GM21825 (cell line): ENCODE data around the gene AGPAT2.

Experiments used
- ATAC-seq: cut with Tn5 transposase; IDR thresholded peaks from one replicate; pipeline ENCODE4 v1.9.1; 2021; ENCODE audit warnings: mild to moderate bottlenecking, moderate library complexity; ENCODE audit not compliant: unreplicated experiment

Gene AGPAT2

GRCh38 chr9:136665111-136665703, 22.1 kb downstream of the AGPAT2 start:
- no peak for ATAC-seq

DNA sequence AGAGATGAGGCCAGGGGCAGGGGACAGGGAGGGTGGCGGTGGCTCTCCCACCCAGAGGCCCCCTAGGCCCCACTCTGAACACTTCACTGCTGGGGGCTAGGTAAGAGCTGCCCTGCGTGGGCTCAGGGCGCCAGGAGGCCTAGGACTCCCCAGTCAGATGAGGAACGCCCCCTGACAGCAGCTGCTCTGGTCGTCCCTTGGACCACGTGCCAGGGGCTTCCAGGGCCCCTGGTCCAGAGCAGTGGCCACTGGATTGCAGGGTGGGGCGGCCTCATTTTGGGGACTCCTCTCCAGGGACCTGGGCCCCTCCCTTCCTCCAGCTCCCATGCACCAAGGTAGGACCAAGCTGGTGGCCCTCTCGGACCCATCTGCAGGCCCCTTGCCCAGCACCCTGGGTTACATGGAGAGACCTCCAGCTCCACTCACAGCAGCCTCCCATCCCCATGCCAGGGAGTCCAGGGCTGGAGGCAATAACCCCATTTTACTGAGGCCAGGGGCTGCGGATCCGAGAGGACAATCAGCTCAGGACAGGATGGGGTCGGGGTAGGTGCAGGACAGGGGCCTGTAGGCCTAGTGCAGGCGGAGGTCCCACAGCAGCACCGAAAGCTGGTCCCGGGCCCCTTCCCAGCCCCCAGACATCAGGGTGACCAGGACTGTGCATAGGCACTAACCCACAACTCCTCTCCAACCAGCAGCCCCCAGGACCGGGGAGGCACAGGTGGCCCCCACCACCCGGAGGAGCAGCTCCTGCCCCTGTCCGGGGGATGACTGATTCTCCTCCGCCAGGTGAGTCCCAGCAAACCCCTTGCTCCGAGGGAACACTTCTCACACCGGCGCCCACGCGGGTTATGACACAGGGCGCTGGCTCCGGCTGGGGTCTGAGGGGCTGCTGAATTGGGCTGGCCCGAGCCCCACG, 23.0 kb downstream of the AGPAT2 start:
- no peak for ATAC-seq

GRCh38 chr9:136662656-136663581, 24.3 kb downstream of the AGPAT2 start, which contains the start of gene EGFL7:
Gene EGFL7 (plus strand): TSS chr9:136662916. CDS start chr9:136668283, 5,367 bp downstream.
- ATAC-seq: no peak

DNA sequence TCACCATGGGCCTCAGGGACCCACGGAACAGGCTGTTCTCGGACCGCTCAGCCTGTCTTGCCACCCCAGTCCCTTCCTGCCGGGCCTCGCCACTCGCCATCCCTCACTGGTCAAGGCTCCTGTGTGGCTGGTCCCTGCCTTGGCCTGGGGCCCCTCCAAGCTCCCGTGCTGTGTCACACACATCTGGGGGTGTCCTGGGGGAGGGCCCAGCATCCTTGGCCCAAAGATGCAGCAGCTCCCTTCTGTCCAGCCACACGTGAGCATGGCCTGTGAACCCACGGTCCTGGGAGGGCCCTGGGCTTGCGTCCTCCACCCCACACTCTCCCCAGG, 25.0 kb downstream of the AGPAT2 start:
- ATAC-seq: no peak

DNA sequence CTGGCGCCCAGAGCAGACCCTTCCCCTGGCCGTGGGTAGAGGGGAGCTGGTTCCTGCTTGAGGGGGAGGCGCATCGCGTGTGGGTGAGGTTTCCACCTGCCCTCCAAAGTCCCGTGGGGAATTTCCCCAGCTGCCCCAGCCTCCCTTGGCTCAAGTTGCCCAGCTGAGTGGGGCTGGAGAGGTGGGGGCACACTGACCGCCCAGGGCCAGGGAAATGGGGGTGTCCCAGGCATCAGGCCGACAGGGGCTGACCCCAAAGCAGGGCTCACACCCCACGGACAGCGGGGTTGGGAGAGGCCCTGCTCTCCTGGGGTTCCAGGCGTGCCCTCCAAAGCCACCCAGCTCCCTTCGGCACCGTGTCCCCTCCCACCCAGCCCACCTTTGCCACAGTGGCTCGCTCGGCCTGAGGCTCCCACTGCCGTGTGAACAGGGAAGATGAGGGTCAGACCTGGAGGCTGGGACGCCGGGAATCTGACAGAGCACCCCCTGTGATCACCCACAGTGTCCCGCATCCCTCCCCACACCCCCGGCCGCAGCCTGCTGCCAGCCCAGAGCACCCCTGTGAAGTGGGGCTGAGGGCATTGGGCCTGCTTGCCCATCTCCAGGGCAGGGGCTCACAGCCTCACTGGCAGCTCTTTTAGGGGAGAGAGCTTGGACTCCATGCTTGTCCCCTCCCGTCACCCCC, 25.5 kb downstream of the AGPAT2 start:
- ATAC-seq: no peak

DNA sequence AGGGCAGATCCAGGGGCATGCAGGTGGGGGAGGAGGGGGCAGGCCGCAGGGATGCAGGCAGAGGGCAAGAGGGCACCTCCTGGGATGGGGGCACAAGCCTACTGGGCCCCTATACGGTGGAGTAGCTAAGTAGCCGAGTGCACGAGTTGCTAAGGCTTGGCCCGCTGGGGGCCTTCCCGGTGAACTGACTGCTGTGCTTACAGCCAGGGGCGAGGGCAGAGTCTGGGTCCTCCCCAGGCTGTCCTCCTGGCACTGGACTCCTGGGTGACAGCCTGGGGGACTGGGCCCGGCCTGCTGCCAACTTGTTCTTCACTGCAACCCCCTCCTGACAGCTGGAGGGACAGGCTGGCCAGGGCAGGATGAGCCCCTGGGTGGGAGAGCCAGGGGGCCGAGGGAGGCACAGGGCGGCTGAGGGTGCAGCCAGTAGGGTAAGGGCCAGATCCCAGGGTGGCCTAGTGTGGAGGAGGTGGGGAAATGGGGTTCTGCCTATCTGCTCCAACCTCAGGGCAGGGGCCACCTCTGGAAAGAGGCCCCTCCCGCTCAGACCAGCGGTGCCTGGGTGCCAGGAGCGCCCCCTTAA, 26.2 kb downstream of the AGPAT2 start:
- ATAC-seq: no peak

DNA sequence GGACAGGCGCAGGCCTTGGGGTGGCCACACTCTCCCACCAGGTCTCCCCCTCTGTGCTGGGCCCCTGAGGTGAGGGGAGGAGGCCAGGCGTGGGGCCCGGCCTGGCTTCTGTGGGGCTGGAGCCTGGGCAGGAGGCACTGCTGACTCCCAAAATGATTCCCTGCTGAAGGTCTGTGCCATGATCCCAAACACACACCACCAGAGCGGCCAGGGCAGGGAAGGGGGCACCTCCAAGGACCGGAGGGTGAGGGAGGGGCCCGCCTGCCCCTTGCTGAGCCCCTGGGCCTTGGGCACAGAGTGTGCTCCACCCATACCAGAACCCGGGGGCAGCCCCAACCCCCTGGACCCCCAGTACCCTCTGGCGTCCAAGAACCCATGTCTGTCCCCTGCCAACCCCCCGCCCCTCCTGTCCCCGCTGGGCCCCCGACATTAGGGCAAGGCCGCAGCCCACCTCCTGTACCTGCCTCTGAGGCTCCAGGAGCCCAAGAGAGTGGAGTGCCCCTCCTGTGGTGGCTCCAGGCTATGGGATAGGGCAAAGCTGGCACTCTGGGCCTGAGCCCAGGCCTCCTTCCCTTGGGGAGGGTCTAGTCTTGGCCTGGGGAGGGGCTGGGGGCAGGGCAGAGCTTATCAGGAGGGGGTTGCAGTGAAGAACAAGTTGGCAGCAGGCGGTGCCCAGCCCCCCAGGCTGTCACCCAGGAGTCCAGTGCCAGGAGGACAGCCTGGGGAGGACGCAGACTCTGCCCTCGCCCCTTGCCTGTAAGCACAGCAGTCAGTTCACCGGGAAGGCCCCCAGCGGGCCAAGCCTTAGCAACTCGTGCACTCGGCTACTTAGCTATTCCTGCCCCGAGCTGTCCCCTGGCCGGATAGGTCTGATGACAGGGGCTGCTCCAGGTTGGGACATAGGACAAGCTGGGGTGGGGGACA, 27.1 kb downstream of the AGPAT2 start:
- ATAC-seq: no peak

- ATAC-seq: no peak
These were observed 28.3 kb downstream of the AGPAT2 start for GRCh38 chr9:136658849-136659535.

DNA sequence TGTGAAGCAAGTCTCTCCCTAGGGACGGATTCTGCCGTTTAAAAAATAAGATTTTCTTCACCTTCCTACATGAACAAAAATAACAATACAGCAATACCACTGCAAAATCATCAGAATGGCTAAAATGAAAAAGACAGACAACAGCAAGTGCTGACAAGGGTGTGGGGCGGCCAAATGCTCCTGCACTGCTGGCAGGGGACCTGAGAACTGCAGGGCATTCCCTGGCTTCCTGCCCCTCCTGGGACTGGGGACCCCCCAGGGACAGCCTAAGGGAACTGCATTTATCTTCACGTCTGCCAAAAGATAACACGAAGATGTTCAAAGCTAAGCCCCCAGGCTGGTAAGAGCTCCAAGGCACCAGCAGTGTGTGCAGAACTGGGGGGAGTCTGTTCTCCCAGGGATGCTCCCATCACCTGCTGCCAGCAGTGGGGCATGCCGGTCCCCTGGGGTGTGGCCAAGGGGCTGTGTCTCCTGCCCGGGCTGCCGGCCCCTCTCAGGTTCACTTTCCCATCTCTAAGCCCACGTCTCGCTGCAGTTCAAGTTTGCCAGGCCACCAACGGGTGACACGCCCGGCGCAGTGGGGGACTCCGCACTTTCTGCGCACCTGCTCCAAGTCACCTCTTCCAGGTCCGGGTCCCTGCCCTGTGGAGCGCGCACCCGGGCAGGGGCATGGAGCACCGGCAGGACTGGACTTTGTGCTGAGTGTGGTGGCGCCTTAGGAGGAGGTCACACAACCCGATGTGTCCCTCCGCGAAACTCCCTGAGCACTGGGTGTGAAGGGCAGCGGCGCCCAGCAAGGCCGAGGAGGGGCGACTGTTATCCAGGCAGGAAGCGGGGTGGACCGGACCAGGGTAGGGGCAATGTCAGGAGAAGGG, 29.0 kb downstream of the AGPAT2 start:
- ATAC-seq: no peak

GRCh38 chr9:136656795-136657611, 30.3 kb downstream of the AGPAT2 start:
- no peak for ATAC-seq

DNA sequence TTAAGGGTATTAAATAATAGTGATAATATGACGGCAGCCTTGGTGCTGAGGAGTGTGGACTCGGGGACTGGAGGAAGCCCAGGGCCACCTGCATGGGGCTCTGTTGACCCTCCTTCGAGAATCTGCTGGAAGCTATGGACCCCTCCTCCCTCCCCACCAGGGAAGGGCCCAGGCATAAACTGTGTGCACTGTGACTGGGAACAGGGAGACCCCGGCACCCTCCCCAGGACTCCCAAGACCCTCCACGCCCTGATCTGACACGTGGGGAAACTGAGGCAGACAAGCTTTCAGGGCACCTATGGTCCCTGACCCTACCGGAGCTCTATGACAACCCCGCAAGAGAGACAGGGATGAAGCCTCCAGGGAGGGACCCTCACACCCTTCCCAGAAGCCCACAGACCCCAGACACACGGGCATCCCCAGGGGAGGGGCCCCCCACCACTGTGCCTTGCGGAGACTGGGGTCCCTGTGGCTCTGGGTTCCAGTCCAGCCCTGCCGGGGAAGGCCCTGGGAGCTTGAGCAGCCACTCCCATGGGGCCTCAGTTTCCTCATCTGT, 31.0 kb downstream of the AGPAT2 start:
- ATAC-seq: no peak

GRCh38 chr9:136655536-136656182, 31.6 kb downstream of the AGPAT2 start:
- no peak for ATAC-seq

DNA sequence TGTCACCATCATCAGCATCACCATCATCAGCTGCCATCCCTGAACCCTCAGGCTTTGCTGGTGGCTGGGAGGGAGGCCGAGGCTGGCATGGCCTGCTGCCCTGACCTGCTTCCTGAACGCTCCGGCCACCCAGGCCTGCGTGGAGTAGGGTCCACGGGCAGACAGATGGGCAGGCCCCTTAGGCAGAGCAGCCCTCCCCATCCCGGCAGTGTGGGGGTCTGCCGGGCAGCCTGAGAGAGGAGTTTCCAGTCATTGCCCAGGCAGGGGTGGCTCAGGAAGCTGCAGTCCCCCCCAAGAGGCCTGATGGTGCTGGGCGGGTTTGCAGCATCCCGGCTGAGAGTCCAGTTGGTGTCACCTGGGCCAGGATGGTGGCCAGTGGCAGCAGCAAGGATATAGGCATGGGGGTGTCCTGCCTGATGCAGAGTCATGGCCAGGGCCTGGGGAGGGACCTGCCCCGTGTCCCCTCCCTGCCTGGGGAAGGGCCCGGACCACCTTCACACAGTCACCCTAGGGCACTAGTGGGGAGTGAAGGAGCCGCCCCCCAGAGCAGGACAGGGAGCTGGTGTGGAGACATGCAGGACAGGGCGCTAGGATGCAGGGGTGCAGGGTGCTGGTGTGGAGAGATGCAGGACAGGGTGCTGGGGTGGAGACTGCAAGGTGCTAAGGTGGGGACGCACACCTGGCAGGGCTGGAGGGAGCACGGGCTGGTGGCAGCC, 32.3 kb downstream of the AGPAT2 start:
- ATAC-seq: no peak

DNA sequence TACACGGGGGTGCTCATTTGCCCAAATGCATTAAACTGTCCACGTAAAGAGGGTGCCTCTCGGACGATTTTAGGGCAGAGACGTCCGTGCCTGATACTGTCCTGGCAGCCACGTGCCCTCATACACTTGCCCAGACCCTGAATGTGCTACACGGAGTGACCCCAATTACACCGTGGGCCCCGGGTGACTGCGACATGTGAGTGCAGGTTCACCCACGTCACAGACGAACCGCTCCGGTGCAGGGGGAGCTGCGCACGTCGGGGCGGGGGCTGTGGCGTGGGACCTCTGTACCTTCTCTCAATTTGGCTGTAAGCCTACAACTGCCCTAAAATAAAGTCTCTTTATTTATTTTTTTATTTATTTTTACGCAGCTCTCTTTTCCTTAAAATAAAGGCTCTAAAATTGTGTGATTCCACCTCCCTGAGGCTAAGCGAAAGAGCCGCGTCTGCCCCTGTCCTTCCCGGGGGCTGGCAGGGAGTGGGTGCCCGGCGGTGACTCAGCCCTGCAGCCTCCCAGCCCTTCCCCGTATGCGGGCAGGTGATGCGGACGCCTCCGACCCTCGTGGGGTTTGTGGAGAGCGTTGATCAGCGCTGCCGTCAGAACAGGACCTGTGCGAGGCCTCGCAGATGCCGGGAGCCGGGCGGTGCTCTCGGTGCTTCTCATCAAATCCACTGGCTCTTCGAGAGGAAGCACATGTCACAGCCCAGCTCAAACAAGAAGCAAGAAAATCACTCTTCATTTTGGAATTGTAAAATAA, 33.8 kb downstream of the AGPAT2 start:
- ATAC-seq: no peak

DNA sequence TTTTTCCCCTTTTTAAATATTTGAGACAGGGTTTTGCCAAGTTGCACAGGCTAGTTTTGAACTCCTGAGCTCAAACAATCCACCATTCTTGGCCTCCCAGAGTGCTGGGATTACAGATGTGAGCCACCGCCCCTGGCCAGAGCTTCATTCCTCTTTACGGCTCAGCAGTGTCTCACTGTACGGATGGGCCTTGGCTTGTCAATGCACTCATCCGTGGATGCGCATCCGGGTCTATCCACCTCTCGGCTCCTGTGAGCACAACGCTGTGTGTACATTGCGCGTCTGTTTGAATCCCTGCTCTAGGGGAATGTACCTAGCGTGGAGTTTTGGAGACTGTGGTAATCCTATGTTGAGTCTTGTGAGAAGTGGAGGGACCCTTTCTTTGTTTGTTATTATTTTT, 35.4 kb downstream of the AGPAT2 start:
- ATAC-seq: no peak
